Spleen (tissue), 7 donors: ENCODE measurements around the gene IL17D.

Experiments
- POLR2AphosphoS5 ChIP-seq, 3 donors: sonication (generic); formaldehyde crosslinking; IDR thresholded peaks; one replicate each; pipeline ENCODE4 v1.5.1; 2017; ENCODE audit warnings: antibody characterized with exemption in 3 of 3
- TF ChIP-seq, protein P1 (sequence below), 11 experiments: fragments of 200-600 bp in 7 of 11; fragments of 450-650 bp in 4 of 11; sonication (generic) in 4 of 11; IDR thresholded peaks in 8 of 11; conservative IDR thresholded peaks in 3 of 11; 1 replicate in 7 of 11; 2 replicates in 4 of 11; pipeline versions ENCODE4 v1.4.0 to v1.8.0; 2016 to 2021; ENCODE audit warnings: antibody characterized with exemption in 11 of 11, inconsistent platforms in 4 of 11, mild to moderate bottlenecking in 1 of 11
- donor health status: DM: no; HTN: no; CAD: no; lungs with moderate emphysema.
- donor health status: DM: no; HTN: no; CAD: no.
- donor health status: DM: no; HTN: no; CAD: no.

GRCh38 chr13:20714563-20715329 is 11.2 kb downstream of the IL17D start:
- no peak for TF ChIP-seq POLR2AphosphoS5 (IDR thresholded peaks at IDR 0.05)
- TF ChIP-seq, protein P1, sequence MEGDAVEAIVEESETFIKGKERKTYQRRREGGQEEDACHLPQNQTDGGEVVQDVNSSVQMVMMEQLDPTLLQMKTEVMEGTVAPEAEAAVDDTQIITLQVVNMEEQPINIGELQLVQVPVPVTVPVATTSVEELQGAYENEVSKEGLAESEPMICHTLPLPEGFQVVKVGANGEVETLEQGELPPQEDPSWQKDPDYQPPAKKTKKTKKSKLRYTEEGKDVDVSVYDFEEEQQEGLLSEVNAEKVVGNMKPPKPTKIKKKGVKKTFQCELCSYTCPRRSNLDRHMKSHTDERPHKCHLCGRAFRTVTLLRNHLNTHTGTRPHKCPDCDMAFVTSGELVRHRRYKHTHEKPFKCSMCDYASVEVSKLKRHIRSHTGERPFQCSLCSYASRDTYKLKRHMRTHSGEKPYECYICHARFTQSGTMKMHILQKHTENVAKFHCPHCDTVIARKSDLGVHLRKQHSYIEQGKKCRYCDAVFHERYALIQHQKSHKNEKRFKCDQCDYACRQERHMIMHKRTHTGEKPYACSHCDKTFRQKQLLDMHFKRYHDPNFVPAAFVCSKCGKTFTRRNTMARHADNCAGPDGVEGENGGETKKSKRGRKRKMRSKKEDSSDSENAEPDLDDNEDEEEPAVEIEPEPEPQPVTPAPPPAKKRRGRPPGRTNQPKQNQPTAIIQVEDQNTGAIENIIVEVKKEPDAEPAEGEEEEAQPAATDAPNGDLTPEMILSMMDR (IDR thresholded peaks at IDR 0.05 in 8 of 11, conservative IDR thresholded peaks at IDR 0.05 in 3 of 11) = no peak
